ENCODE measurements around the gene MAP3K4.

DNA sequence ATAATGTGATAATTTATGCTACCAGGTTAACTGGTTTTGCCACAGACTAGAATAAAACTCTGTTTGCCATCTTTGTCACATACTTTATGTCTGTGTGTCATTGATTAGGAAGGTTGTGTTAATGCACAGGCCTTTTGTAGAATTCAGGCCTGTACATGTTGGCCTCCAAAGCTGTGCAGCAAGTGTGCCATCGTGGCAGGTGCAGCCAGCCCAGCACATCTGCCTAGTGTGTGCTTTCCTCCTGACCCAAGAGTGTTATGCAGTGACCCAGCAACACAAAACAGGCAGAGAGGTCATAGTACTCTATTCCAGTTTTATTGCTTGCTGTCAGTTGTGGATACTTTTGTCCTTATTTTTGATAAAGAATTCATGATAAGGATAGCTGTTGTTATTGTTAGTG is 3.7 kb downstream of the MAP3K4 start:
- TF ChIP-seq CTCF (conservative IDR thresholded peaks at IDR 0.05; ENCODE audit: low read length) (no peak), EZH2phosphoT487 (IDR thresholded peaks at IDR 0.05; ENCODE audit: borderline replicate concordance) (no peak)
